ENCODE results near the gene EFCAB11.

DNA sequence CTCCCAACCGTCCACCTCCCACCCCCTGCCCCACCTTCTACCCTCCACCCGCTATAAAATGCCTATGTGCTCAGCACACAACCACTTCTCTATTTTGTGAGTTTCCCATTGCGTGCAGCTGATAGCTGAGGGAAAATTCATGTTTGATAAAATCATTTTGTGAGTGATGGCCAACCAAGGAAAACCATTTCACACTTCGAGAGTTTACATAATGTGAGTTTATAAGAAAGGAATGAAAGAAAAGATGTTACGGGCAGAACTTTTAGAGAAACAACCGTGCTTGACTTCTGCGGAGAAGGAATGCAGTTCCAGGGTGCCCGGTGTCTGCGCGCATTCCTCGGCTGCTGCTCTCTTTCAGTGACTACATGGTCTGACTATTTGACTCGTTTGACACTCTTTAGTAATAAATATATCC, 140.9 kb downstream of the EFCAB11 start:
- TF ChIP-seq, protein P1, sequence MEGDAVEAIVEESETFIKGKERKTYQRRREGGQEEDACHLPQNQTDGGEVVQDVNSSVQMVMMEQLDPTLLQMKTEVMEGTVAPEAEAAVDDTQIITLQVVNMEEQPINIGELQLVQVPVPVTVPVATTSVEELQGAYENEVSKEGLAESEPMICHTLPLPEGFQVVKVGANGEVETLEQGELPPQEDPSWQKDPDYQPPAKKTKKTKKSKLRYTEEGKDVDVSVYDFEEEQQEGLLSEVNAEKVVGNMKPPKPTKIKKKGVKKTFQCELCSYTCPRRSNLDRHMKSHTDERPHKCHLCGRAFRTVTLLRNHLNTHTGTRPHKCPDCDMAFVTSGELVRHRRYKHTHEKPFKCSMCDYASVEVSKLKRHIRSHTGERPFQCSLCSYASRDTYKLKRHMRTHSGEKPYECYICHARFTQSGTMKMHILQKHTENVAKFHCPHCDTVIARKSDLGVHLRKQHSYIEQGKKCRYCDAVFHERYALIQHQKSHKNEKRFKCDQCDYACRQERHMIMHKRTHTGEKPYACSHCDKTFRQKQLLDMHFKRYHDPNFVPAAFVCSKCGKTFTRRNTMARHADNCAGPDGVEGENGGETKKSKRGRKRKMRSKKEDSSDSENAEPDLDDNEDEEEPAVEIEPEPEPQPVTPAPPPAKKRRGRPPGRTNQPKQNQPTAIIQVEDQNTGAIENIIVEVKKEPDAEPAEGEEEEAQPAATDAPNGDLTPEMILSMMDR (IDR thresholded peaks at IDR 0.05) = no peak
- no peak for TF ChIP-seq ZFX (IDR thresholded peaks at IDR 0.05; ENCODE audit: borderline replicate concordance)
